OCI-LY7 (cell line): ENCODE results near the gene LZTS2. TPM values are rescaled to one million over a fixed set of nuclear protein-coding genes. Genes with fewer than 3 reads are reported as not detected.

ENCODE experiments used
- BruUV-seq: library from RNA; stranded (reverse); fragments of 400-500 nt; replicated peaks from 2 replicates; lab custom pipeline; 2021; lab: Mats Ljungman, UMichigan
- CTCF ChIA-PET: fragments of 300-600 bp; sonication (Branson Sonifier 250); formaldehyde crosslinking; loops from one replicate; lab custom pipeline; 2022; ENCODE audit warnings: antibody characterized with exemption; ENCODE audit not compliant: unreplicated experiment; lab: Charles Lee
- POLR2A ChIA-PET: fragments of 300-600 bp; sonication (Branson Sonifier 250); formaldehyde crosslinking; loops from one replicate; lab custom pipeline; 2022; ENCODE audit warnings: antibody characterized with exemption; lab: Charles Lee
- DNase-seq: peaks from one replicate; pipeline ENCODE4 v3.0.0-alpha.2; 2015; ENCODE audit warnings: low spot score
- H2AFZ ChIP-seq: fragments of 200-600 bp; sonication (generic), shearing (Covaris generic); 2 replicates; pipeline ENCODE4 v1.6.1; 2014; ENCODE audit warnings: mild to moderate bottlenecking, antibody characterized with exemption, low read length, moderate library complexity
- H3K27ac ChIP-seq: fragments of 200-600 bp; sonication (generic); 2 replicates; pipeline ENCODE4 v1.5.1; 2014; ENCODE audit warnings: mixed run types, low read depth, mild to moderate bottlenecking, moderate library complexity, low read length, inconsistent platforms; ENCODE audit not compliant: poor library complexity, severe bottlenecking
- H3K36me3 ChIP-seq: fragments of 200-600 bp; sonication (generic); 2 replicates; pipeline ENCODE4 v1.6.1; 2014; ENCODE audit warnings: mild to moderate bottlenecking, antibody characterized with exemption, low read length, moderate library complexity, mixed read lengths; ENCODE audit not compliant: insufficient read depth
- H3K4me1 ChIP-seq: fragments of 200-600 bp; sonication (generic); 2 replicates; pipeline ENCODE4 v1.5.1; 2014; ENCODE audit warnings: mild to moderate bottlenecking, low read length; ENCODE audit not compliant: insufficient read depth, poor library complexity, severe bottlenecking
- H3K4me2 ChIP-seq: fragments of 200-600 bp; sonication (generic); 2 replicates; pipeline ENCODE4 v1.6.1; 2014; ENCODE audit warnings: mild to moderate bottlenecking, low read length
- H3K4me3 ChIP-seq: fragments of 200-600 bp; sonication (generic); 2 replicates; pipeline ENCODE4 v1.5.1; 2014; ENCODE audit warnings: mild to moderate bottlenecking, low read depth, low read length; ENCODE audit not compliant: poor library complexity, severe bottlenecking
- H3K79me2 ChIP-seq: fragments of 200-600 bp; sonication (generic); 2 replicates; pipeline ENCODE4 v1.6.1; 2016; ENCODE audit warnings: low read depth, mild to moderate bottlenecking, low read length, moderate library complexity, mixed read lengths; ENCODE audit not compliant: insufficient read depth
- H3K9me2 ChIP-seq: fragments of 200-600 bp; sonication (generic); 2 replicates; pipeline ENCODE4 v1.6.1; 2016; ENCODE audit warnings: mild to moderate bottlenecking, low read length, mixed read lengths; ENCODE audit not compliant: insufficient read depth
- H3K9me3 ChIP-seq: fragments of 200-600 bp; sonication (generic); 2 replicates; pipeline ENCODE4 v1.6.1; 2014; ENCODE audit warnings: mild to moderate bottlenecking, mixed run types, low read length, mixed read lengths
- H4K20me1 ChIP-seq: fragments of 200-600 bp; sonication (generic); 2 replicates; pipeline ENCODE4 v1.6.1; 2014; ENCODE audit warnings: mild to moderate bottlenecking, antibody characterized with exemption, low read length, moderate library complexity, mixed read lengths; ENCODE audit not compliant: insufficient read depth
- CTCF ChIP-seq: fragments of 200-600 bp; sonication (generic); conservative IDR thresholded peaks from 2 replicates; pipeline ENCODE4 v1.5.1; 2014; ENCODE audit warnings: mild to moderate bottlenecking, antibody characterized with exemption, low read length, moderate library complexity, mixed read lengths
- EZH2phosphoT487 ChIP-seq: fragments of 200-600 bp; sonication (generic); IDR thresholded peaks from 2 replicates; pipeline ENCODE4 v1.6.1; 2018; ENCODE audit warnings: low read depth, borderline replicate concordance, mild to moderate bottlenecking, mixed run types, antibody characterized with exemption, low read length, moderate library complexity, mixed read lengths
- intact Hi-C: fragments of 100-400 bp; cut with micrococcal nuclease; formaldehyde crosslinking; loops from one replicate; pipeline ENCODE4 v1.10.0; 2022; ENCODE audit not compliant: unreplicated experiment
- total RNA-seq, 2 experiments: library from RNA; depleted of rRNA in 1 of 2; stranded (reverse); fragments of >200 nt in 1 of 2; shearing (Covaris generic) in 1 of 2; gene quantifications; 2 replicates each; pipeline ENCODE4 v1.2.3, GENCODE V29; 2014 to 2022

LZTS2 gene
- total RNA-seq, 2 experiments from 2014 or later: 13.6 to 20.3 TPM

GRCh38 chr10:101007099-101007711, 7.6 kb downstream of the LZTS2 start:
- BruUV-seq: no TSS peak
- intact Hi-C loops: no loop called here
- TF ChIP-seq CTCF: no peak
- no peak for TF ChIP-seq EZH2phosphoT487
- H3K9me2 ChIP-seq: no peaks in the 10 kb centered on the region
- no peaks in the 10 kb centered on the region for H3K9me3 ChIP-seq
- no peaks in the 10 kb centered on the region for H3K4me1 ChIP-seq
- no peaks in the 10 kb centered on the region for H3K79me2 ChIP-seq
- DNase-seq: no peak
- no peak overlapping the region for H2AFZ ChIP-seq
- H3K27ac ChIP-seq: no peak overlapping the region
- POLR2A ChIA-PET: no interaction called here
- CTCF ChIA-PET: no interaction called here
- no peak overlapping the region for H3K4me2 ChIP-seq
- H3K4me3 ChIP-seq: no peak overlapping the region
- no peaks in the 10 kb centered on the region for H3K36me3 ChIP-seq
- no peaks in the 10 kb centered on the region for H4K20me1 ChIP-seq

DNA sequence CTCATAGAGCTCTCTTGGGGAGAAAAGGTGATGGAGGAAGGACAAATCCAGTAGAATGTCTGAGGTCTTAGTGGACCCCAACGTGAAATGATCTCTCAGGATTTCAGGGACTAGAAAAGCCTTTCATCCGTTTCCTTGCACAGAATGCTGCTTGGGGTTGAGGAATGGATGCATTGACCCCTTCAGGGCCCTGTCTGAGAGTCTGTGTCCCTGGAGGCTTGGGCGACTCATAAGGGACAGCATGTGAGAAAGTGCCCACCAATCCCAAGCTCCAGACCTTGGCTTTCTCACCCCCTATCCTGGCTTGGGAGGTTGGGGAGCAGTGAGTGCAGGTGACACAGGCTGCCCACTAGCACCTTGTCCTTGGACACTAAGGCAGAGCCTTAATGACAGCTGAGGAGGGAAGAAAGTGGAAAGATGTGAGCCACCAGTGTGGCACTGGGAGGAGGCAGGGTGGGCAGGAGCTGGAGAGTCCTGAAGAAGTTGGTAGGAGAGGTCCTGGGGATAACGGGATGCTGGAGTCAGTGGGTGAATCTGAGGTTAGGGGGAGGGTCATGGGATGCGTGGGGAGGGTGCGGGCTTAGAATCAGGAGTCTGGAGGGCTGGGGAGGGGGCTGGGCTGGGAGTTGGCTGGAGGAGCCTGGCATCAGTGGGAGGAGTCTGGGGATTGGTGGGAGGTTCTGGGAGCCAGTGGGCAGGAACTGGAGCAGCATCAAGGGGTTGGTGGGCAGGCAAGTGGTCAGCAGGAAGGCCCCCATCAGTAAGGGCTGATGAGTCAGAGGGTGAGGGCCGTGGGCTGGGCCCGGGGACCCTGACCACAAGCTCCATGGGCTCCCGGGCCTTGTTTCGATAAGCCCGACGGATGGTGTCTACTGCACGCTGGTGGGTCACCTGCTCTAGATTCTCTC, 8.6 kb downstream of the LZTS2 start:
- H3K9me3 ChIP-seq: no peaks in the 10 kb centered on the region
- H2AFZ ChIP-seq: no peak overlapping the region
- H3K36me3 ChIP-seq: no peaks in the 10 kb centered on the region
- H3K27ac ChIP-seq: no peak overlapping the region
- no peaks in the 10 kb centered on the region for H3K4me1 ChIP-seq
- H3K9me2 ChIP-seq: no peaks in the 10 kb centered on the region
- no TSS peak for BruUV-seq
- no peaks in the 10 kb centered on the region for H4K20me1 ChIP-seq
- DNase-seq: no peak
- POLR2A ChIA-PET: no interaction called here
- no peaks in the 10 kb centered on the region for H3K79me2 ChIP-seq
- intact Hi-C loops: no loop called here
- no peak overlapping the region for H3K4me3 ChIP-seq
- CTCF ChIA-PET: no interaction called here
- TF ChIP-seq CTCF (no peak), EZH2phosphoT487 (no peak)
- no peak overlapping the region for H3K4me2 ChIP-seq
